ENCODE measurements around the gene IBTK. TPM values are rescaled to one million over a fixed set of nuclear protein-coding genes. Genes with fewer than 3 reads are reported as not detected.

IBTK gene
- total RNA-seq, 1 experiment from 2014 or later, result 24.1 TPM

- H3K9me3 Mint-ChIP-seq, result no peaks in the 10 kb centered on the region
- no peaks in the 10 kb centered on the region for H3K36me3 Mint-ChIP-seq
- DNase-seq (ENCODE audit: low spot score), result no peak
- no peak overlapping the region for H3K4me3 Mint-ChIP-seq
- ChIA-PET CTCF (interaction anchor here (0.5 to 2.2 kb wide), 31 partner anchors 9 to 818 kb away, joined by 3 to 13 read pairs (median 3); partner anchors contain the start of genes DOP1A, TPBG and UBE3D), POLR2A (no interaction called here)
- H3K27ac Mint-ChIP-seq, result no peak overlapping the region
- peak; percentile 41 for ATAC-seq
- H3K4me1 Mint-ChIP-seq, result peaks cover 28% of the 10 kb centered on the region
- peak; percentile 36; the same call in 1 of the 2 replicates for TF ChIP-seq CTCF (IDR thresholded peaks at IDR 0.05)
- TF ChIP-seq, protein P1, sequence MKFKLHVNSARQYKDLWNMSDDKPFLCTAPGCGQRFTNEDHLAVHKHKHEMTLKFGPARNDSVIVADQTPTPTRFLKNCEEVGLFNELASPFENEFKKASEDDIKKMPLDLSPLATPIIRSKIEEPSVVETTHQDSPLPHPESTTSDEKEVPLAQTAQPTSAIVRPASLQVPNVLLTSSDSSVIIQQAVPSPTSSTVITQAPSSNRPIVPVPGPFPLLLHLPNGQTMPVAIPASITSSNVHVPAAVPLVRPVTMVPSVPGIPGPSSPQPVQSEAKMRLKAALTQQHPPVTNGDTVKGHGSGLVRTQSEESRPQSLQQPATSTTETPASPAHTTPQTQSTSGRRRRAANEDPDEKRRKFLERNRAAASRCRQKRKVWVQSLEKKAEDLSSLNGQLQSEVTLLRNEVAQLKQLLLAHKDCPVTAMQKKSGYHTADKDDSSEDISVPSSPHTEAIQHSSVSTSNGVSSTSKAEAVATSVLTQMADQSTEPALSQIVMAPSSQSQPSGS (CRISPR knock-in tag; IDR thresholded peaks at IDR 0.05; ENCODE audit: borderline replicate concordance, low read depth), result no peak
- no peaks in the 10 kb centered on the region for H3K27me3 Mint-ChIP-seq (ENCODE audit: low read depth)
Observed at GRCh38 chr6:82270881-82271635, 23.5 kb upstream of the IBTK start.

- Mint-ChIP-seq H3K27ac (no peak overlapping the region), H3K4me1 (peaks cover 34% of the 10 kb centered on the region), H3K9me3 (peaks cover 10% of the 10 kb centered on the region), H3K36me3 (no peaks in the 10 kb centered on the region), H3K27me3 (ENCODE audit: low read depth) (no peaks in the 10 kb centered on the region), H3K4me3 (no peak overlapping the region)
- TF ChIP-seq ERG (CRISPR knock-in tag; IDR thresholded peaks at IDR 0.05), result no peak
- ATAC-seq (no peak), DNase-seq (ENCODE audit: low spot score) (no peak)
- CTCF ChIA-PET, result interaction anchor here (0.6 kb wide), 2 partner anchors 9 to 21 kb away, joined by 3 read pairs; no protein-coding TSS in a partner anchor
- POLR2A ChIA-PET, result interaction anchor here (0.7 kb wide), 1 partner anchor 63 kb away, joined by 3 read pairs; no protein-coding TSS in a partner anchor
Observed at GRCh38 chr6:82268301-82268846, 20.8 kb upstream of the IBTK start.

DNA sequence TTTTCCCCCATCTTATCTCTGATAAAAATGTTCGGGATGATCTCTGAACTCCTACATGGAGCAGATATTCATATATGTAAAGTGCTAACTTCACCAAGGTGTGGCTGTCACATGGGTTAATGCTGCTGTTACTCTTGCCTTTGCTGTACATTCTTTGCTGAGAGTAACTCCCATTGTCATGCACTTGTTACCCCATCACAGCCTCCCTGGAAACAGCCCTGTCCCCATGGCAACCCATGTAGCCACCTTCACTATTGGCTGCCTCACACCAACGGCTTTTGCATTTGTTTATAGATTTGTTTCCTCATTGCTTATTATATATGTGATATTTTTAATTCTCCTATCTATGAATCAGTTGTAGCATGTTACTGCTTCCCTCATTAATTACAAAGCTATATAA, 17.3 kb upstream of the IBTK start:
- no peak overlapping the region for H3K4me3 Mint-ChIP-seq
- H3K36me3 Mint-ChIP-seq, result no peaks in the 10 kb centered on the region
- CTCF ChIA-PET, result no interaction called here

More for the DNA sequence above, 17.3 kb upstream of the IBTK start:
- POLR2A ChIA-PET, result interaction anchor here (1.3 kb wide), 1 partner anchor 99 kb away, joined by 4 read pairs; the partner anchor contains the start of gene TPBG
- TF ChIP-seq, protein P1 (CRISPR knock-in tag; IDR thresholded peaks at IDR 0.05; ENCODE audit: borderline replicate concordance, low read depth), result no peak
- no peak for TF ChIP-seq E2F5 (CRISPR knock-in tag; IDR thresholded peaks at IDR 0.05)
- TF ChIP-seq FOXK1 (CRISPR knock-in tag; IDR thresholded peaks at IDR 0.05), result no peak
- TF ChIP-seq E2F1 (CRISPR knock-in tag; IDR thresholded peaks at IDR 0.05), result no peak
- TF ChIP-seq ZNF423 (CRISPR knock-in tag; IDR thresholded peaks at IDR 0.05), result no peak
- Mint-ChIP-seq H3K4me1 (peaks cover 38% of the 10 kb centered on the region), H3K27ac (no peak overlapping the region), H3K27me3 (ENCODE audit: low read depth) (no peaks in the 10 kb centered on the region), H3K9me3 (peaks cover 10% of the 10 kb centered on the region)
- peak; percentile 44 for DNase-seq (ENCODE audit: low spot score)
- ATAC-seq, result peak; percentile 84

Measured in WTC11 (cell line).